HG03442 (cell line): Measurements from ENCODE around the gene ITPK1.
"Not testable (repeated sequence)": the region's sequence is repeated elsewhere in the genome, so short reads cannot be mapped to it uniquely, and the experiment has no call there.

Experiments used
- ATAC-seq: cut with Tn5 transposase; IDR thresholded peaks from one replicate; pipeline ENCODE4 v1.9.1; 2021; ENCODE audit warnings: mild to moderate bottlenecking, moderate library complexity; ENCODE audit not compliant: unreplicated experiment

The ITPK1 gene

GRCh38 chr14:93115821-93116675 lies at the start of gene ITPK1:
Gene ITPK1 (minus strand): TSS chr14:93115925. CDS start chr14:93115163, 762 bp downstream.
- ATAC-seq = peak; percentile 49

- ATAC-seq = no peak
Observed at GRCh38 chr14:93163564-93163963, 47.8 kb upstream of the ITPK1 start.

- no peak for ATAC-seq
Observed at GRCh38 chr14:93161411-93161940, 45.8 kb upstream of the ITPK1 start.

- ATAC-seq = no peak
Observed at GRCh38 chr14:93160353-93160801, 44.7 kb upstream of the ITPK1 start.

- ATAC-seq = not testable (repeated sequence)
Observed at GRCh38 chr14:93159625-93160352, 44.1 kb upstream of the ITPK1 start.

- ATAC-seq = not testable (repeated sequence)
Observed at GRCh38 chr14:93158349-93158748, 42.6 kb upstream of the ITPK1 start.

GRCh38 chr14:93156693-93157369 lies 41.1 kb upstream of the ITPK1 start:
- ATAC-seq = no peak

GRCh38 chr14:93155667-93156066 lies 39.9 kb upstream of the ITPK1 start:
- ATAC-seq = no peak

GRCh38 chr14:93153121-93153520 lies 37.4 kb upstream of the ITPK1 start:
- no peak for ATAC-seq

- no peak for ATAC-seq
Observed at GRCh38 chr14:93150227-93151208, 34.8 kb upstream of the ITPK1 start.

- no peak for ATAC-seq
Observed at GRCh38 chr14:93148979-93149378, 33.3 kb upstream of the ITPK1 start.

GRCh38 chr14:93146119-93146518 lies 30.4 kb upstream of the ITPK1 start:
- no peak for ATAC-seq

GRCh38 chr14:93142854-93143652 lies 27.3 kb upstream of the ITPK1 start:
- ATAC-seq = no peak

GRCh38 chr14:93137864-93138263 lies 22.1 kb upstream of the ITPK1 start:
- no peak for ATAC-seq

- not testable (repeated sequence) for ATAC-seq
Observed at GRCh38 chr14:93136508-93136907, 20.8 kb upstream of the ITPK1 start.

GRCh38 chr14:93136009-93136408 lies 20.3 kb upstream of the ITPK1 start:
- ATAC-seq = no peak

- ATAC-seq = no peak
Observed at GRCh38 chr14:93135399-93135798, 19.7 kb upstream of the ITPK1 start.

GRCh38 chr14:93133464-93133863 lies 17.7 kb upstream of the ITPK1 start:
- ATAC-seq = no peak

- ATAC-seq = no peak
Observed at GRCh38 chr14:93132472-93133065, 16.8 kb upstream of the ITPK1 start.
